Measurements from ENCODE around the gene SPAG16. TPM values are rescaled to one million over a fixed set of nuclear protein-coding genes. Genes with fewer than 3 reads are reported as not detected.

Gene SPAG16
- total RNA-seq, 1 experiment from 2014 or later, result 13.0 TPM

DNA sequence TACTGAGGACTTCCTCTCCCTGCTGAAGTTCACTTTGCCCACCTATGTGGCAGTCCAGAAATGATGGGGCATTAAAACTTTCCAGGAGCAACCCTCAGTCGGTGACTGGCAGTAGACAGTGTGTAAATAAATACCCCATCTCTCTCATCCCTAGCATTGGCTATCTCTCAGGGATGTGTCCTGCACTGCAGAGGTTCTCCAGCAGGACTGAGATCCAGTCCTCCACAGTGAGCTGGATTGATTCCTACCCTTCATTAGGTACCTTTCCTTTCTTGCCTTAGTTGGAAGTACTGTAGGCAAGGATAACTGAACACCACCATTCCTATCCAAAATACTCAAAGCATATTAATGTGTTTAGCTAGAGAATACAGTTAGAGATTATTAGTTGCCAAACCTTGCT is 441.8 kb downstream of the SPAG16 start:
- no peaks in the 10 kb centered on the region for H3K9me3 ChIP-seq (ENCODE audit: control insufficient read depth, insufficient read depth, low read depth, low read length)
- no TSS peak for BruUV-seq (replicated peaks)
- in situ Hi-C loops (cut with HindIII; ENCODE audit: low pct_unique_long_range_greater_than_20kb, low sequenced_read_pairs), result no loop called here
- no peak overlapping the region for H3K4me3 ChIP-seq (ENCODE audit: low read depth in 2 of 2, low read length in 2 of 2)
- POLR2A ChIA-PET, result no interaction called here
- ATAC-seq (no peak), DNase-seq (ENCODE audit: low read depth, low spot score) (no peak)
- CTCF ChIA-PET, result interaction anchor here (0.6 kb wide), 1 partner anchor 796 kb away, joined by 8 read pairs; no protein-coding TSS in a partner anchor
- no peaks in the 10 kb centered on the region for H3K4me1 ChIP-seq (ENCODE audit: control insufficient read depth, insufficient read depth, low read length)
- H3K27ac ChIP-seq (ENCODE audit: low read length), result no peak overlapping the region
- TF ChIP-seq TCF7L2 (IDR thresholded peaks at IDR 0.05; ENCODE audit: low read depth, low read length), result no peak
- no peak for TF ChIP-seq POLR2AphosphoS5 (IDR thresholded peaks at IDR 0.05; ENCODE audit: low read depth, low read length)
- TF ChIP-seq SIN3A (IDR thresholded peaks at IDR 0.05; ENCODE audit: borderline replicate concordance, insufficient read depth, low read depth, low read length), result no peak
- TF ChIP-seq, protein P1, sequence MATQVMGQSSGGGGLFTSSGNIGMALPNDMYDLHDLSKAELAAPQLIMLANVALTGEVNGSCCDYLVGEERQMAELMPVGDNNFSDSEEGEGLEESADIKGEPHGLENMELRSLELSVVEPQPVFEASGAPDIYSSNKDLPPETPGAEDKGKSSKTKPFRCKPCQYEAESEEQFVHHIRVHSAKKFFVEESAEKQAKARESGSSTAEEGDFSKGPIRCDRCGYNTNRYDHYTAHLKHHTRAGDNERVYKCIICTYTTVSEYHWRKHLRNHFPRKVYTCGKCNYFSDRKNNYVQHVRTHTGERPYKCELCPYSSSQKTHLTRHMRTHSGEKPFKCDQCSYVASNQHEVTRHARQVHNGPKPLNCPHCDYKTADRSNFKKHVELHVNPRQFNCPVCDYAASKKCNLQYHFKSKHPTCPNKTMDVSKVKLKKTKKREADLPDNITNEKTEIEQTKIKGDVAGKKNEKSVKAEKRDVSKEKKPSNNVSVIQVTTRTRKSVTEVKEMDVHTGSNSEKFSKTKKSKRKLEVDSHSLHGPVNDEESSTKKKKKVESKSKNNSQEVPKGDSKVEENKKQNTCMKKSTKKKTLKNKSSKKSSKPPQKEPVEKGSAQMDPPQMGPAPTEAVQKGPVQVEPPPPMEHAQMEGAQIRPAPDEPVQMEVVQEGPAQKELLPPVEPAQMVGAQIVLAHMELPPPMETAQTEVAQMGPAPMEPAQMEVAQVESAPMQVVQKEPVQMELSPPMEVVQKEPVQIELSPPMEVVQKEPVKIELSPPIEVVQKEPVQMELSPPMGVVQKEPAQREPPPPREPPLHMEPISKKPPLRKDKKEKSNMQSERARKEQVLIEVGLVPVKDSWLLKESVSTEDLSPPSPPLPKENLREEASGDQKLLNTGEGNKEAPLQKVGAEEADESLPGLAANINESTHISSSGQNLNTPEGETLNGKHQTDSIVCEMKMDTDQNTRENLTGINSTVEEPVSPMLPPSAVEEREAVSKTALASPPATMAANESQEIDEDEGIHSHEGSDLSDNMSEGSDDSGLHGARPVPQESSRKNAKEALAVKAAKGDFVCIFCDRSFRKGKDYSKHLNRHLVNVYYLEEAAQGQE (IDR thresholded peaks at IDR 0.05; ENCODE audit: insufficient read depth in 1 of 2, low read depth in 2 of 2, low read length in 1 of 2), result no peak
- TF ChIP-seq, protein P2, sequence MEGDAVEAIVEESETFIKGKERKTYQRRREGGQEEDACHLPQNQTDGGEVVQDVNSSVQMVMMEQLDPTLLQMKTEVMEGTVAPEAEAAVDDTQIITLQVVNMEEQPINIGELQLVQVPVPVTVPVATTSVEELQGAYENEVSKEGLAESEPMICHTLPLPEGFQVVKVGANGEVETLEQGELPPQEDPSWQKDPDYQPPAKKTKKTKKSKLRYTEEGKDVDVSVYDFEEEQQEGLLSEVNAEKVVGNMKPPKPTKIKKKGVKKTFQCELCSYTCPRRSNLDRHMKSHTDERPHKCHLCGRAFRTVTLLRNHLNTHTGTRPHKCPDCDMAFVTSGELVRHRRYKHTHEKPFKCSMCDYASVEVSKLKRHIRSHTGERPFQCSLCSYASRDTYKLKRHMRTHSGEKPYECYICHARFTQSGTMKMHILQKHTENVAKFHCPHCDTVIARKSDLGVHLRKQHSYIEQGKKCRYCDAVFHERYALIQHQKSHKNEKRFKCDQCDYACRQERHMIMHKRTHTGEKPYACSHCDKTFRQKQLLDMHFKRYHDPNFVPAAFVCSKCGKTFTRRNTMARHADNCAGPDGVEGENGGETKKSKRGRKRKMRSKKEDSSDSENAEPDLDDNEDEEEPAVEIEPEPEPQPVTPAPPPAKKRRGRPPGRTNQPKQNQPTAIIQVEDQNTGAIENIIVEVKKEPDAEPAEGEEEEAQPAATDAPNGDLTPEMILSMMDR (IDR thresholded peaks at IDR 0.05), result no peak
- H3K27me3 ChIP-seq (ENCODE audit: control insufficient read depth, insufficient read depth, low read length), result no peaks in the 10 kb centered on the region
- intact Hi-C loops (cut with micrococcal nuclease; ENCODE audit: unreplicated experiment), result no loop called here
- H3K36me3 ChIP-seq (ENCODE audit: control insufficient read depth, insufficient read depth, low read length), result no peaks in the 10 kb centered on the region

DNA sequence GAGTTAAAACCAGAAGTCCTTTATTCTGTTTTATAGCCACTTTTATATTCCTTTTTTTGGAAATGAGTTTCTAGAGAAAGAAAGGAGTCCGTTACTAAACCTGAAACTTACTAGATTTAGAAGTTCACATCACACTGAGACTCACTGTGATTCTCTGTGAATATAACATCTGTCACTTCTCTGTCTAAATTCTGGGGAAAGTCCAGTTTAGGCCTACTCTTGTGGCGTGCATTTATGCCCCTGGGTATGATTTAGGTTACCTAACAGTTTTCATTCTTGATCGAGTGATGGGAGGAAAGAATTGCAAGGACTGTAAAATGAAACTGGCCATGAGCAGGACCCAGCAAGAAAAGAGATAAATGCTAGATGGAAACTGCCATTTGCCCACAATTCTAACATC is 449.6 kb downstream of the SPAG16 start:
- intact Hi-C loops (cut with micrococcal nuclease; ENCODE audit: unreplicated experiment) (no loop called here), in situ Hi-C loops (cut with HindIII; ENCODE audit: low pct_unique_long_range_greater_than_20kb, low sequenced_read_pairs) (no loop called here)
- no peaks in the 10 kb centered on the region for H3K9me3 ChIP-seq (ENCODE audit: control insufficient read depth, insufficient read depth, low read depth, low read length)
- no TSS peak for BruUV-seq (replicated peaks)
- H3K4me1 ChIP-seq (ENCODE audit: control insufficient read depth, insufficient read depth, low read length), result no peaks in the 10 kb centered on the region
- H3K4me3 ChIP-seq (ENCODE audit: low read depth in 2 of 2, low read length in 2 of 2), result no peak overlapping the region
- no peaks in the 10 kb centered on the region for H3K27me3 ChIP-seq (ENCODE audit: control insufficient read depth, insufficient read depth, low read length)
- ChIA-PET POLR2A (no interaction called here), CTCF (no interaction called here)
- TF ChIP-seq, protein P1 (IDR thresholded peaks at IDR 0.05; ENCODE audit: insufficient read depth in 1 of 2, low read depth in 2 of 2, low read length in 1 of 2), result no peak
- TF ChIP-seq TCF7L2 (IDR thresholded peaks at IDR 0.05; ENCODE audit: low read depth, low read length) (no peak), POLR2AphosphoS5 (IDR thresholded peaks at IDR 0.05; ENCODE audit: low read depth, low read length) (no peak), SIN3A (IDR thresholded peaks at IDR 0.05; ENCODE audit: borderline replicate concordance, insufficient read depth, low read depth, low read length) (no peak)
- TF ChIP-seq, protein P2 (IDR thresholded peaks at IDR 0.05), result no peak
- DNase-seq (ENCODE audit: low read depth, low spot score) (no peak), ATAC-seq (no peak)
- no peak overlapping the region for H3K27ac ChIP-seq (ENCODE audit: low read length)
- no peaks in the 10 kb centered on the region for H3K36me3 ChIP-seq (ENCODE audit: control insufficient read depth, insufficient read depth, low read length)

Measured in Panc1 (cell line).